ENCODE data around the gene TMEM203. TPM values are rescaled to one million over a fixed set of nuclear protein-coding genes. Genes with fewer than 3 reads are reported as not detected.

The TMEM203 gene
- total and polyA plus RNA-seq, 2 of the 13 experiments (the other 11 are each of a cell fraction or from before 2014, with no cell fraction given) = 23.4 to 36.7 TPM

- TF ChIP-seq ZNF891 (CRISPR knock-in tag; IDR thresholded peaks at IDR 0.05) (no peak; the same call in 1 of the 2 replicates), MTF2 (CRISPR knock-in tag; IDR thresholded peaks at IDR 0.05; ENCODE audit: borderline replicate concordance) (no peak), ARID5B (CRISPR knock-in tag; IDR thresholded peaks at IDR 0.05) (peak; percentile 63), CENPX (CRISPR knock-in tag; IDR thresholded peaks at IDR 0.05) (no peak), TRAFD1 (CRISPR knock-in tag; IDR thresholded peaks at IDR 0.05; ENCODE audit: borderline replicate concordance) (no peak), ZNF556 (CRISPR knock-in tag; IDR thresholded peaks at IDR 0.05; ENCODE audit: borderline replicate concordance) (0 out of 2 replicates have a peak, but pooled peaks have one; percentile 17), SPEN (CRISPR knock-in tag; IDR thresholded peaks at IDR 0.05; ENCODE audit: low read depth) (peak; percentile 78; the same call in 1 of the 2 replicates), ZNF724P (CRISPR knock-in tag; IDR thresholded peaks at IDR 0.05; ENCODE audit: borderline replicate concordance) (0 out of 2 replicates have a peak, but pooled peaks have one; percentile 70), ZSCAN29 (CRISPR knock-in tag; conservative IDR thresholded peaks at IDR 0.05) (no peak), ZFP62 (CRISPR knock-in tag; IDR thresholded peaks at IDR 0.05) (no peak), CC2D1A (CRISPR knock-in tag; IDR thresholded peaks at IDR 0.05) (no peak)
- TF ChIP-seq, protein P1, sequence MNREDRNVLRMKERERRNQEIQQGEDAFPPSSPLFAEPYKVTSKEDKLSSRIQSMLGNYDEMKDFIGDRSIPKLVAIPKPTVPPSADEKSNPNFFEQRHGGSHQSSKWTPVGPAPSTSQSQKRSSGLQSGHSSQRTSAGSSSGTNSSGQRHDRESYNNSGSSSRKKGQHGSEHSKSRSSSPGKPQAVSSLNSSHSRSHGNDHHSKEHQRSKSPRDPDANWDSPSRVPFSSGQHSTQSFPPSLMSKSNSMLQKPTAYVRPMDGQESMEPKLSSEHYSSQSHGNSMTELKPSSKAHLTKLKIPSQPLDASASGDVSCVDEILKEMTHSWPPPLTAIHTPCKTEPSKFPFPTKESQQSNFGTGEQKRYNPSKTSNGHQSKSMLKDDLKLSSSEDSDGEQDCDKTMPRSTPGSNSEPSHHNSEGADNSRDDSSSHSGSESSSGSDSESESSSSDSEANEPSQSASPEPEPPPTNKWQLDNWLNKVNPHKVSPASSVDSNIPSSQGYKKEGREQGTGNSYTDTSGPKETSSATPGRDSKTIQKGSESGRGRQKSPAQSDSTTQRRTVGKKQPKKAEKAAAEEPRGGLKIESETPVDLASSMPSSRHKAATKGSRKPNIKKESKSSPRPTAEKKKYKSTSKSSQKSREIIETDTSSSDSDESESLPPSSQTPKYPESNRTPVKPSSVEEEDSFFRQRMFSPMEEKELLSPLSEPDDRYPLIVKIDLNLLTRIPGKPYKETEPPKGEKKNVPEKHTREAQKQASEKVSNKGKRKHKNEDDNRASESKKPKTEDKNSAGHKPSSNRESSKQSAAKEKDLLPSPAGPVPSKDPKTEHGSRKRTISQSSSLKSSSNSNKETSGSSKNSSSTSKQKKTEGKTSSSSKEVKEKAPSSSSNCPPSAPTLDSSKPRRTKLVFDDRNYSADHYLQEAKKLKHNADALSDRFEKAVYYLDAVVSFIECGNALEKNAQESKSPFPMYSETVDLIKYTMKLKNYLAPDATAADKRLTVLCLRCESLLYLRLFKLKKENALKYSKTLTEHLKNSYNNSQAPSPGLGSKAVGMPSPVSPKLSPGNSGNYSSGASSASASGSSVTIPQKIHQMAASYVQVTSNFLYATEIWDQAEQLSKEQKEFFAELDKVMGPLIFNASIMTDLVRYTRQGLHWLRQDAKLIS (CRISPR knock-in tag; IDR thresholded peaks at IDR 0.05) = no peak
- TF ChIP-seq, protein P2, sequence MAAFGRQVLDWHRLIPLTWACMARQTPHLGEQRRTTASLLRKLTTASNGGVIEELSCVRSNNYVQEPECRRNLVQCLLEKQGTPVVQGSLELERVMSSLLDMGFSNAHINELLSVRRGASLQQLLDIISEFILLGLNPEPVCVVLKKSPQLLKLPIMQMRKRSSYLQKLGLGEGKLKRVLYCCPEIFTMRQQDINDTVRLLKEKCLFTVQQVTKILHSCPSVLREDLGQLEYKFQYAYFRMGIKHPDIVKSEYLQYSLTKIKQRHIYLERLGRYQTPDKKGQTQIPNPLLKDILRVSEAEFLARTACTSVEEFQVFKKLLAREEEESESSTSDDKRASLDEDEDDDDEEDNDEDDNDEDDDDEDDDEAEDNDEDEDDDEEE (CRISPR knock-in tag; IDR thresholded peaks at IDR 0.05) = peak; percentile 97
- TF ChIP-seq, protein P3, sequence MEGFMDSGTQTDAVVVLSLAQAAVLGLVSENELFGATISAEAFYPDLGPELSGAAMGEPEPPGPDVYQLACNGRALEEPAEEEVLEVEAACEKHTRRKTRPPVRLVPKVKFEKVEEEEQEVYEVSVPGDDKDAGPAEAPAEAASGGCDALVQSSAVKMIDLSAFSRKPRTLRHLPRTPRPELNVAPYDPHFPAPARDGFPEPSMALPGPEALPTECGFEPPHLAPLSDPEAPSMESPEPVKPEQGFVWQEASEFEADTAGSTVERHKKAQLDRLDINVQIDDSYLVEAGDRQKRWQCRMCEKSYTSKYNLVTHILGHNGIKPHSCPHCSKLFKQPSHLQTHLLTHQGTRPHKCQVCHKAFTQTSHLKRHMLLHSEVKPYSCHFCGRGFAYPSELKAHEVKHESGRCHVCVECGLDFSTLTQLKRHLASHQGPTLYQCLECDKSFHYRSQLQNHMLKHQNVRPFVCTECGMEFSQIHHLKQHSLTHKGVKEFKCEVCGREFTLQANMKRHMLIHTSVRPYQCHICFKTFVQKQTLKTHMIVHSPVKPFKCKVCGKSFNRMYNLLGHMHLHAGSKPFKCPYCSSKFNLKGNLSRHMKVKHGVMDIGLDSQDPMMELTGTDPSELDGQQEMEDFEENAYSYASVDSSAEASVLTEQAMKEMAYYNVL (CRISPR knock-in tag; IDR thresholded peaks at IDR 0.05; ENCODE audit: borderline replicate concordance) = no peak; the same call in 1 of the 2 replicates
- TF ChIP-seq, protein P4, sequence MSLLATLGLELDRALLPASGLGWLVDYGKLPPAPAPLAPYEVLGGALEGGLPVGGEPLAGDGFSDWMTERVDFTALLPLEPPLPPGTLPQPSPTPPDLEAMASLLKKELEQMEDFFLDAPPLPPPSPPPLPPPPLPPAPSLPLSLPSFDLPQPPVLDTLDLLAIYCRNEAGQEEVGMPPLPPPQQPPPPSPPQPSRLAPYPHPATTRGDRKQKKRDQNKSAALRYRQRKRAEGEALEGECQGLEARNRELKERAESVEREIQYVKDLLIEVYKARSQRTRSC (CRISPR knock-in tag; IDR thresholded peaks at IDR 0.05; ENCODE audit: low read depth) = no peak
These were observed 34.9 kb upstream of the TMEM203 start (continued) for GRCh38 chr9:137240318-137240840.
